PFSK-1 (cell line): ENCODE results near the gene DYNLT1.

ENCODE experiments used
- FOXP2 ChIP-seq: optimal IDR thresholded peaks from 2 replicates; pipeline ENCODE3; 2011; ENCODE audit warnings: borderline replicate concordance, control low read depth, inconsistent platforms; ENCODE audit not compliant: insufficient read depth; ENCODE audit errors: extremely low read length, extremely low read depth
- POLR2AphosphoS5 ChIP-seq: IDR thresholded peaks from 2 replicates; pipeline ENCODE4 v1.6.1; 2012; ENCODE audit warnings: low read depth, mild to moderate bottlenecking, control low read depth, low read length, moderate library complexity
- SIN3A ChIP-seq: IDR thresholded peaks from 2 replicates; pipeline ENCODE4 v1.6.1; 2012; ENCODE audit warnings: mild to moderate bottlenecking, low read length, moderate library complexity, borderline replicate concordance; ENCODE audit not compliant: insufficient read depth
- TAF1 ChIP-seq: IDR thresholded peaks from 2 replicates; pipeline ENCODE4 v1.6.1; 2012; ENCODE audit warnings: low read length, control low read depth, borderline replicate concordance; ENCODE audit not compliant: insufficient read depth
- TF ChIP-seq, protein P1 (sequence below), 2 experiments: IDR thresholded peaks; 2 replicates each; pipeline versions ENCODE4 v1.6.1 to v1.8.0; 2011 to 2012; ENCODE audit warnings: low read depth in 2 of 2, low read length in 2 of 2, control low read depth in 1 of 2, inconsistent platforms in 1 of 2, mild to moderate bottlenecking in 1 of 2, moderate library complexity in 1 of 2; ENCODE audit not compliant: insufficient read depth in 1 of 2

Gene DYNLT1

DNA sequence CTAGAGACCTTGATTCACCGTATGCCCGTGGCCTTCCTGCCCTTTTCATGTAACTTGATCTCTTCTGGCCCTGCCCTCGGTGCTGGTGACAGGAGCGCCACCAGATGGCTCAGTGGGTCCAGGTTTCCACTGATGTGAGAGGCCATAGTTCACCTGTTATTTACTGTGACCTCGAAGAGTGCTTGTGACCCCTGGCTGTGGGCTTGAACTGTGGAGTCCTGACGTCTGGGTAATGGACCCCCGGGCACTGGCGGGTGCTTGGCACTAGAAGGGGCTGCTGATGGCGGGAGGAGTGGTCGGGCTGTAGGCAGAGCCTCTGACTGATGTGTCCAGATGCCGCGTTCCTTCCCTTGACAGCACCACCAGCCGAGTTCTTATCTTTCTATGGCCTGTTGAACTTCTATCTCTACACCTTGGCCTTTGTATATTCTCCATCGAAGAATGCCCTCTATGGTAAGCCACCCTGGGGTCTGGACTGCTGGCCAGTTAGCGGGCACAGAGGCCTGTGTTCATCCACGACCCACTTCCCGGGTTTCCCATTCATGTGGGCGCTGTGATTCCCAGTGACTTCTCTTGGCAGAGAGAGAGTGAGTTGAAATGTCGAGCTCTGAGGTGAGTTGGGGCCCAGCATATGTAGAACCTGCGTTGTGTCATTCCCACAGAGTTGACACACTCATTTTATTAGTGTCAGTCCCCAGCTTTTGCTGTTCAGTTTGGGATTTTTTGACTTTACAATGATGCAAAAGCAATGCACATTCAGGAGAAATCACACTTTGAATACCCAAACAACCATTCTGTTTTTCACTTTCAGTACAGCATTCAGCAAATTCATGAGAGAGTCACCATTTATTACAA, 14.9 kb downstream of the DYNLT1 start:
- TF ChIP-seq FOXP2 (no peak), SIN3A (no peak), POLR2AphosphoS5 (no peak), TAF1 (no peak)
- TF ChIP-seq, protein P1, sequence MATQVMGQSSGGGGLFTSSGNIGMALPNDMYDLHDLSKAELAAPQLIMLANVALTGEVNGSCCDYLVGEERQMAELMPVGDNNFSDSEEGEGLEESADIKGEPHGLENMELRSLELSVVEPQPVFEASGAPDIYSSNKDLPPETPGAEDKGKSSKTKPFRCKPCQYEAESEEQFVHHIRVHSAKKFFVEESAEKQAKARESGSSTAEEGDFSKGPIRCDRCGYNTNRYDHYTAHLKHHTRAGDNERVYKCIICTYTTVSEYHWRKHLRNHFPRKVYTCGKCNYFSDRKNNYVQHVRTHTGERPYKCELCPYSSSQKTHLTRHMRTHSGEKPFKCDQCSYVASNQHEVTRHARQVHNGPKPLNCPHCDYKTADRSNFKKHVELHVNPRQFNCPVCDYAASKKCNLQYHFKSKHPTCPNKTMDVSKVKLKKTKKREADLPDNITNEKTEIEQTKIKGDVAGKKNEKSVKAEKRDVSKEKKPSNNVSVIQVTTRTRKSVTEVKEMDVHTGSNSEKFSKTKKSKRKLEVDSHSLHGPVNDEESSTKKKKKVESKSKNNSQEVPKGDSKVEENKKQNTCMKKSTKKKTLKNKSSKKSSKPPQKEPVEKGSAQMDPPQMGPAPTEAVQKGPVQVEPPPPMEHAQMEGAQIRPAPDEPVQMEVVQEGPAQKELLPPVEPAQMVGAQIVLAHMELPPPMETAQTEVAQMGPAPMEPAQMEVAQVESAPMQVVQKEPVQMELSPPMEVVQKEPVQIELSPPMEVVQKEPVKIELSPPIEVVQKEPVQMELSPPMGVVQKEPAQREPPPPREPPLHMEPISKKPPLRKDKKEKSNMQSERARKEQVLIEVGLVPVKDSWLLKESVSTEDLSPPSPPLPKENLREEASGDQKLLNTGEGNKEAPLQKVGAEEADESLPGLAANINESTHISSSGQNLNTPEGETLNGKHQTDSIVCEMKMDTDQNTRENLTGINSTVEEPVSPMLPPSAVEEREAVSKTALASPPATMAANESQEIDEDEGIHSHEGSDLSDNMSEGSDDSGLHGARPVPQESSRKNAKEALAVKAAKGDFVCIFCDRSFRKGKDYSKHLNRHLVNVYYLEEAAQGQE (IDR thresholded peaks at IDR 0.05; ENCODE audit: insufficient read depth in 1 of 2, low read depth in 2 of 2, low read length in 2 of 2), result no peak

DNA sequence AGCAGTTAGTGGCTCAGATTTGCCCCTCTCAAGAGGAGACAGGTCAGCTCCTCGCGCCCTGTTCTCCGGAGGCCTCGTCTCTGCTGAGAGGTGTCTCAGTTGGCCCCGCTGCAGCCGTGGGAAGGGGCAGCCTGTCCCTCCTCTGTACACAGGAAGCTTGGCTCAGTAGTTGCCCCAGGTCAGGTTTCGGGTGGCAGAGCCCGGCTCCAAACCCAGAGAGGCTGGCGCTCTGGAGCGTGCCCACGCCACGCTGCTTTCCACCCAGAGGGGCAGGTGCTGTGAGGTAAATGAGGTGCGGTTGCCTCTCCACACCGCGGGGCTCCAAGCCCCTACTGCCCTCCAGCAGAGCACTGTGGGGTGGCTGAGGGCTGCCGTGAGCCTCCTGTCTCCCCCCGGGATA, 16.0 kb downstream of the DYNLT1 start:
- TF ChIP-seq TAF1, result no peak
- no peak for TF ChIP-seq FOXP2
- TF ChIP-seq, protein P1 (IDR thresholded peaks at IDR 0.05; ENCODE audit: insufficient read depth in 1 of 2, low read depth in 2 of 2, low read length in 2 of 2), result no peak
- no peak for TF ChIP-seq POLR2AphosphoS5

DNA sequence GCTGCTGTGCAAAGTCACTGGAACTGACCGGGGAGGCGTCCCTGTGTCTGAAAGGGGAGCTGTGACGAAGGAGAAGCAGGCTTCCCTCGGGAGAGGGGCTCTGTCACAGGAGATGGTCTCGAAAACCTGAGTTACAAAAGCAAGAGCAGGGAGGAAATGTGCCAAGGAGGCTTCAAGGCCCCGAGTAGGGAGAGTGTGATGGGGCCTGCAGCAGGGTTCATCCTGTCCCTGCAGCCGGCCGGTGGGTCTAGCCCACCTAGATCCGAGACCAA, 16.7 kb downstream of the DYNLT1 start:
- no peak for TF ChIP-seq POLR2AphosphoS5
- no peak for TF ChIP-seq FOXP2
- no peak for TF ChIP-seq SIN3A
- TF ChIP-seq, protein P1 (IDR thresholded peaks at IDR 0.05; ENCODE audit: insufficient read depth in 1 of 2, low read depth in 2 of 2, low read length in 2 of 2), result no peak
- TF ChIP-seq TAF1, result no peak

DNA sequence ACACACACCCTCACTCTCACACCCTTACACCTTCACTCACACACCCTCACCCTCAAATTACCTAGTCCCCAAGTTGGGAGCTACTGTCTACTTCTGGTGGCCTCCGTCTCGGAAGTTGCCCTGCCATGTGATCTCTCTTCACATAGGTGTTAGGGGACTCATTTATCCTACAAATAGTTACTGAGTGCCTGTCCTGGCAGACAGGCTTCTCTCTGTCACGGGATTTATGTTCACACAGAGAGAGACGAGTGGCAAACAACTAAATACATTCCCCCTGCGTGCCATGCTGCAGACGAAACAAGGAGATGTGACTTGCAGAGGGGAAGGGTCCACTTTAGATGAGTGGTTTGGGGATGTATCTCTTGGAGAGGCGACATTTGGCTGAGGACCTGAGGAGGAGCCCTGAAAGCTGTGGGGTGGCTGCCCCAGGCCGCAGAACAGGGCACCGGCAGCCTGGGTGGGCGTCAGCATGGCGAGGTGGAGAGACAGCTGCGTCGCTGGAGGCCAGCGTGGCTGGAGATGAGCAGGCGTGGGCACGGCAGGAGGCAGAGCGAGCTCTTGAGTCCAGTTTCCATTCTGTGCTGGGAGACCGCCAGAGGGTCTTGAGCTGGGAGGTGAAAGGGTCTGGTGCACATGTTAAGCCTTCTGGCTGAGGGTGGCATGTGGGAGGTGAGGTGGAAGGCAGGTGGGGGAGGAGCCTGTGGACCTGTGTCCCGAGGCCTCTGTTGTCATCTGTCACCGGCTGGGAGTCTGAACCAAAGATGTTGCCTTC, 17.2 kb downstream of the DYNLT1 start:
- TF ChIP-seq POLR2AphosphoS5, result no peak
- no peak for TF ChIP-seq SIN3A
- no peak for TF ChIP-seq FOXP2
- no peak for TF ChIP-seq TAF1
- TF ChIP-seq, protein P1 (IDR thresholded peaks at IDR 0.05; ENCODE audit: insufficient read depth in 1 of 2, low read depth in 2 of 2, low read length in 2 of 2), result no peak
